ENCODE results near the gene ATXN1. TPM values are rescaled to one million over a fixed set of nuclear protein-coding genes. Genes with fewer than 3 reads are reported as not detected.
A peak's percentile ranks its signal among the peaks of the same experiment; 100 is the strongest.

ATXN1 gene
- total RNA-seq, 2 donors from 2014 or later: 121 to 135 TPM

DNA sequence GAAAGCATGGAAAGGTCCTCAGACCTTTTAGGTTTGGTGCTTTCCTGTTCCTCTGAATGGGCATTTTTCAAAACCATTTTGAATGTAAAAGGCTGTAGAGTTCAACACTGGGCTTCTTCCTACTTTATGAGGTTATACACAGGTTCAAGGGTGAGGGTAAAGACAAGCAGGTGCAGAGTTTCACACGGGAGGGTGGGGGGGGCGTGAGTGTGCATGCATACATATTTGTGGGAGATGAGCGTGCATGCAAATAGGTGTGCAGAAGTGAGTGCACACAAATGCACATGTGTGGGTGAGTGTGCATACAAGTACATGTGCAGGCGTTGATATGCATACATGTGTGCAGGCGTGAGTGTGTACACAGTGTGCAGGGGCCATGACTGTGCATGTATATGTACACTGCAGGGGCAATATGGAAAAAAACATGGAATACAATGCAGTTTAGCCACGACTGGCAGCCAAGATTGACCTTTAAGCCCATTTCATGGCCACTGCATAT lies 339.7 kb downstream of the ATXN1 start:
- Mint-ChIP-seq H3K27me3 (no peaks in the 10 kb centered on the region), H3K27ac (peak overlapping the region; percentile 98), H3K4me3 (peak overlapping the region; percentile 87), H3K4me1 (peaks cover 54% of the 10 kb centered on the region), H3K36me3 (ENCODE audit: low read depth) (no peaks in the 10 kb centered on the region)
- ATAC-seq (peak; percentile 17), DNase-seq (no peak)
- H3K9me3 ChIP-seq (ENCODE audit: control insufficient read depth, low read length, poor library complexity, severe bottlenecking): no peaks in the 10 kb centered on the region

DNA sequence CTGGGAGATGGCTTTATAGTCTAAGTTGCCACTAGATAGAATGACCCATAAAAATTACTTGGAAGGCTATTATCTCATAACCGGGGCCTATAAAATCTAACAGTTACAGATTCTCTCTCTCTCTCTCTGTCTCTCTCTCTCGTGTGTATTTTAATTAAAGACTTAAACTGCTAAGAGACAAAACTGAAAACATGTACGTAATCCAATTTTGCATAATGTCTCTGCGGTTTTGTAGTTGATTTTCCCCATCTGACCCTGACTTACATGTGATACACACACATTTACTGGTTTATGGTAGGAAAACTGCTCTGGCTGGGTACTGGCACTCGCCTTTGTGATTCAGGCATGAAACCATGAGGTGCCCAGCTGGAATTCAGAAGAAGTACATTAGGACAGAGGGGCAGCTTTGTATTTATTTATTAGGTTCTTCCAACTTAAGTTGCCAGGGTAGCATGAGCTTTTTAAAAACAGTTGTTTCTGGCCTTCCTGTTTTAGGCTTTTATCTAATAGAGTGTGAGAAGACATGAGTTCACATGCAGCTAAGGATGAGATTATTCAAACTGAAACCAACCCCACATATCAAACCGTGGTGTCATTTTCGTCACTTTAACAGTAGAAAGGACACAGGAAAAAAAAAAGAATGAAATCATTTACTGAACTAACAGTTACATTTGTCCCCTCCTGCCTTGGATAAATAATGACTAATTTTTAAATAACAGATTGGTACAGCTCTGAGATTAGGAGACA lies 340.4 kb downstream of the ATXN1 start:
- Mint-ChIP-seq H3K27ac (peak overlapping the region; percentile 98), H3K4me1 (peaks cover 55% of the 10 kb centered on the region), H3K36me3 (ENCODE audit: low read depth) (no peaks in the 10 kb centered on the region), H3K4me3 (peak overlapping the region; percentile 87), H3K27me3 (no peaks in the 10 kb centered on the region)
- no peaks in the 10 kb centered on the region for H3K9me3 ChIP-seq (ENCODE audit: control insufficient read depth, low read length, poor library complexity, severe bottlenecking)
- peak; percentile 84 for ATAC-seq
- peak in 2 of 3 donors; percentile 34 to 38 for DNase-seq

DNA sequence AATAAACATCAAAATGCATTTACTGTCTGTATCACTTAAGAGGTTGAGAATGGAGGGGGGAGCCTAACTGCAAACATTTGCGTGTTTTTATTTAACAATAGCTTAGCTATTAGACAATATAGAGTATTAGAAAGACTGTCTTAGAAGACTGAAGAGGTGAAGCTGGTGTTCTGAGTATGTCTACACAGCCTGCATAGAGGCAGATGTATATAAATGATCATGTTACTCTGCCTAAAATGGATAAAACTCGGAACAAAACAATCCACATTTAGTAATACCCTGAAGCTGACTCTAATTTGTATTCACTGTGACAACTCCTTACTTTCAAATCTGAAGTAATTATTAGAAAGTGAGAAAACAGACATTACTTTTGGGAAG lies 340.9 kb downstream of the ATXN1 start:
- H3K27ac Mint-ChIP-seq: peak overlapping the region; percentile 98
- DNase-seq: no peak
- no peaks in the 10 kb centered on the region for H3K9me3 ChIP-seq (ENCODE audit: control insufficient read depth, low read length, poor library complexity, severe bottlenecking)
- no peaks in the 10 kb centered on the region for H3K36me3 Mint-ChIP-seq (ENCODE audit: low read depth)
- H3K4me1 Mint-ChIP-seq: peaks cover 57% of the 10 kb centered on the region
- H3K27me3 Mint-ChIP-seq: no peaks in the 10 kb centered on the region
- peak; percentile 10 for ATAC-seq
- H3K4me3 Mint-ChIP-seq: peak overlapping the region; percentile 87

DNA sequence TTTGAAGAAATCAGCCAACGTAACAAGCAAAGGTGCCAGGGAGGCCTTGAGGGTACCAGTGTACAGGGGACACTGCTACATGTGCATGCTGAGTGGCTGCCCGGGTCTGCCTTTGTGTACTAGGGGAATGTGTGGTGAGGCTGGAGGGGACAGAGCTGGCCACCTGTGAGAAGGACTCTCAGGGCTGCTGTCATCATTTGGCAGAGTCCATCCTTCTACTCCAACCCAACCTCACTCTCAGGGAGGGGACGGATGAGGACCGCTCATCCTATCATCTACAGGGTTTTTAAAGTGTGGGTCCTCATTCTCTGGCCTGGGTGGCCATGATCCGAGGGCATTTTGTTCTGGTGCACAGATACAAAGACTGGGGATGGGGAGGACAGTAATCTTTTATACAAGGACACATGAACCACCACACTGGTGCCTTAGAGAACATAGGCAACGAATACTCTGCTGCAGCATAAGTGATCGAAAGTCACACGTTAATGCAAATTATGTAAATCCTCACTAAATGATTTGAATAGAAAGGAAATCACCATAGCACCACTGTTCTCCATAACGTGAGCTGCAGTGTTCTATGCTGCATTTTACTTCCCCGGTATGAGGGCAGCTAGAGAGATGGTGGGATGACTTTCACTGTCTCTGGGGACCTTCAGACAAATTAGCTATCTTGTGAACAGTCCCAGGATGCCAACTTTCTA lies 341.5 kb downstream of the ATXN1 start:
- Mint-ChIP-seq H3K4me3 (peak overlapping the region; percentile 87), H3K27ac (peak overlapping the region; percentile 98), H3K27me3 (no peaks in the 10 kb centered on the region), H3K4me1 (peaks cover 57% of the 10 kb centered on the region), H3K36me3 (ENCODE audit: low read depth) (no peaks in the 10 kb centered on the region)
- DNase-seq: no peak
- no peaks in the 10 kb centered on the region for H3K9me3 ChIP-seq (ENCODE audit: control insufficient read depth, low read length, poor library complexity, severe bottlenecking)
- ATAC-seq: peak; percentile 22

DNA sequence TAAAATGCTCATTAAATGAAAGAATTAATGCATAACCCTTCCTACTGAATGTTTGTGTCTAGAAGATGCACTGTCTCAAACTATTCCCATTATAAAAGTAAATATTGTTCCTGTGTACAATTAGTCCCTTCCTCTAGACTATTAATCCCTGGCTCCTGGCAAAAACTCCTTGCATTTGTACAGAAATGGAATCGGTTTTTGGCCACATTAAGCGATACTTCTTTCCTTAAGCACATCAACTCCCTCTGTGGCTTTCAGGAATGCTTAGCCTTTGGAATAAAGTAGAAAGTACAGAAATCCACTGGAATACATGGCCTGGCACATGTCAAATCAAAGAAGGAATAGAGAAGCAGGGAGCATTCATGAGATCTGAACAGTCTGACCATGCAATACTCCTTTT lies 343.1 kb downstream of the ATXN1 start:
- DNase-seq (no peak), ATAC-seq (no peak)
- Mint-ChIP-seq H3K36me3 (ENCODE audit: low read depth) (no peaks in the 10 kb centered on the region), H3K4me1 (peaks cover 61% of the 10 kb centered on the region), H3K27ac (no peak overlapping the region), H3K4me3 (no peak overlapping the region), H3K27me3 (no peaks in the 10 kb centered on the region)
- H3K9me3 ChIP-seq (ENCODE audit: control insufficient read depth, low read length, poor library complexity, severe bottlenecking): no peaks in the 10 kb centered on the region

DNA sequence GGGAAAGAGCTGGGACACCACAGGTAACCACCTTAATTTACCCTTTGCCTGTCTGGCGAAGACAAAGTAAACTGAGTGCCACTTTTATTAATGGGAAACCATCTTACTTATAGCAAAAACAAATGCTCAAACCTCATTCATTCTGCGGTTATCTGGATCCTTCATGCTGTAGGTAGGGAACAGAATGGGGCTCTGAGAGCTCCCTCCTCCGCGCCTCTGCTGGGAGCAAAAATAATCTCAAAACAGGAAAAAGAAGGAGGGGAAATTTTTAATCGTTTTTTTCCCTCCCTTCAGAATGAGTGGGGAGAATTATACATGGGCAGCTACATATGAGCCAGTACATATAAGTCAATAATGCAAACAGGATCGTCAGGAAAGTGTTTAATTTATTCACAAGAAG lies 345.6 kb downstream of the ATXN1 start:
- no peak overlapping the region for H3K4me3 Mint-ChIP-seq
- H3K4me1 Mint-ChIP-seq: peaks cover 50% of the 10 kb centered on the region
- H3K27me3 Mint-ChIP-seq: no peaks in the 10 kb centered on the region
- no peaks in the 10 kb centered on the region for H3K9me3 ChIP-seq (ENCODE audit: control insufficient read depth, low read length, poor library complexity, severe bottlenecking)
- H3K36me3 Mint-ChIP-seq (ENCODE audit: low read depth): no peaks in the 10 kb centered on the region
- ATAC-seq (no peak), DNase-seq (no peak)
- peak overlapping the region; percentile 93 for H3K27ac Mint-ChIP-seq

DNA sequence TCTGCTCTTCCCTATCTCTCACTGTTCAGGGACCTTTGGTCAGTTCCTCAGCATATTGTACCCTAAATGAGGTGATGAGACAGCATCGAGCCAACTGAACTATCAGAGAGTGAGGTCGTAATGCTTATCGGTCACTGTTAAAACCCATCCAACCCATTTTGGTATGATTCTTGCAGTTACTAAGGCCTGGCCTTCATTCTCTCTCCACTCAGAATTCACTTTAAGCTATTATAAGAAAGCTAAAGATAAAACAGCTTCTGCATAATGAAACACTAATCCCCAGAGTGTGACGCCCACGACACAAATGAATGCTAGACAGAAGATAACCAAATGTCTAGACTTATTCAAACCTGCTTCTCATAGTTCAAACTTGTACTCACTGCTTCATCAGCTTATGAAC lies 347.1 kb downstream of the ATXN1 start:
- peak; percentile 50 for ATAC-seq
- no peaks in the 10 kb centered on the region for H3K36me3 Mint-ChIP-seq (ENCODE audit: low read depth)
- H3K9me3 ChIP-seq (ENCODE audit: control insufficient read depth, low read length, poor library complexity, severe bottlenecking): no peaks in the 10 kb centered on the region
- DNase-seq: no peak
- peak overlapping the region; percentile 90 for H3K4me3 Mint-ChIP-seq
- H3K27ac Mint-ChIP-seq: peak overlapping the region; percentile 96
- H3K27me3 Mint-ChIP-seq: no peaks in the 10 kb centered on the region
- H3K4me1 Mint-ChIP-seq: peaks cover 43% of the 10 kb centered on the region

DNA sequence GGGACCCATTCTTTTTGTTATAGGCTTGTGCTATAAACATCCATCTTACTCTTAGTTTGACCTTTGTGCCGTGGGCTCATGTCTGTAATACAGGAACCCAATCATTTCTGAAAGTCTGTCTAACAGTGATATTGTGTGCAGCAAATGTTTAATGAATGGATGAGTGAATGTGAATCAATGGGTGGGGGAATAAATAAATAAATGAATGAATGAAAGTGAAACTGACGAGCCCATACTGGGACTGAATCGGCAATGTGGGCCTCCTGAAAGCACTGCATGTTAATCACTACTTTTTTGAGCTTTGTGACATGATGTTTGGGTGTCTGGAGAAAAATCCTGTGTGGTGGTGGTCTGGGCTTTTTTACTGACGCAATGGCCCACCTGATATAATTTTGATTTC lies 347.9 kb downstream of the ATXN1 start:
- DNase-seq (no peak), ATAC-seq (peak; percentile 69)
- Mint-ChIP-seq H3K36me3 (ENCODE audit: low read depth) (no peaks in the 10 kb centered on the region), H3K4me3 (peak overlapping the region; percentile 90), H3K4me1 (peaks cover 41% of the 10 kb centered on the region), H3K27ac (peak overlapping the region; percentile 96), H3K27me3 (no peaks in the 10 kb centered on the region)
- no peaks in the 10 kb centered on the region for H3K9me3 ChIP-seq (ENCODE audit: control insufficient read depth, low read length, poor library complexity, severe bottlenecking)

DNA sequence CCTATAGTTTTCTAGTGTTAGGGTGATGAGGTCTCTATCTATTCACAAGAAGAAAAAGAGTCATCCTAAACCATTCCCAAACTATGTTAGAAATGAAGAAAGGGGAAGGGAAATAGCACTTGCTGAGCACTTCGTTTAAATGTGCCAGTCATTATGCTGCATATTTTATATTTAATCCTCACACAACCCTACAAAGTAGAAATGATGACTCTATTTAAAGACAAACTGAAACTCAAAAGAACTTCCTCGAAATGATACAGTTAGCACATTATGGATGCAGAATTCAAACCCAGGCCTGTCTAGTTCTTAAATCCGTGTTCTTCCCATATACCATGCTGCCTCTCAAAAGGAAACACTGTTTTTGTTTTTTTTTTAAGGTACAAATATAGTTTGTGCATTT lies 348.3 kb downstream of the ATXN1 start:
- H3K27ac Mint-ChIP-seq: peak overlapping the region; percentile 96
- no peaks in the 10 kb centered on the region for H3K27me3 Mint-ChIP-seq
- H3K9me3 ChIP-seq (ENCODE audit: control insufficient read depth, low read length, poor library complexity, severe bottlenecking): no peaks in the 10 kb centered on the region
- H3K36me3 Mint-ChIP-seq (ENCODE audit: low read depth): no peaks in the 10 kb centered on the region
- peaks cover 42% of the 10 kb centered on the region for H3K4me1 Mint-ChIP-seq
- ATAC-seq: no peak
- DNase-seq: no peak
- peak overlapping the region; percentile 90 for H3K4me3 Mint-ChIP-seq

DNA sequence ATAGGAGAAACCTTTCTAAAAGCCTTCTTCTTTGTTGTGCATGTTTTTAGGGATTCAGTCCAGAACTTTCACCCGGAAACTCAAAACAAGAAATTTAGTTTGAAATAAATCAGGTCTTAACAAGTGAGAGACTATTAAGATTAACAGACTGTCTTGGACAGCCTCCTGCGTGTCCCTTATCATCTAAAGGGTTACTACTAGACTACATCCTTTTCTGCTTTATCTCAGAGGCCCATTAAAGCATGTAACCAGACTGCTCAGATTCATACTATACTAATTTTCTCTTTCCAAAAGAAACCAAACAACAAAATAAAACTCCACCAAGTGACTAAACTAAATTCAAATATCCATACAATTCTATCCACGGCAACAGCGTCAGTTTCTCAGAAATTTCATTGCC lies 349.1 kb downstream of the ATXN1 start:
- DNase-seq (no peak), ATAC-seq (no peak)
- peak overlapping the region; percentile 96 for H3K27ac Mint-ChIP-seq
- H3K36me3 Mint-ChIP-seq (ENCODE audit: low read depth): no peaks in the 10 kb centered on the region
- no peaks in the 10 kb centered on the region for H3K27me3 Mint-ChIP-seq
- H3K4me1 Mint-ChIP-seq: peaks cover 44% of the 10 kb centered on the region
- peak overlapping the region; percentile 72 for H3K4me3 Mint-ChIP-seq
- no peaks in the 10 kb centered on the region for H3K9me3 ChIP-seq (ENCODE audit: control insufficient read depth, low read length, poor library complexity, severe bottlenecking)

DNA sequence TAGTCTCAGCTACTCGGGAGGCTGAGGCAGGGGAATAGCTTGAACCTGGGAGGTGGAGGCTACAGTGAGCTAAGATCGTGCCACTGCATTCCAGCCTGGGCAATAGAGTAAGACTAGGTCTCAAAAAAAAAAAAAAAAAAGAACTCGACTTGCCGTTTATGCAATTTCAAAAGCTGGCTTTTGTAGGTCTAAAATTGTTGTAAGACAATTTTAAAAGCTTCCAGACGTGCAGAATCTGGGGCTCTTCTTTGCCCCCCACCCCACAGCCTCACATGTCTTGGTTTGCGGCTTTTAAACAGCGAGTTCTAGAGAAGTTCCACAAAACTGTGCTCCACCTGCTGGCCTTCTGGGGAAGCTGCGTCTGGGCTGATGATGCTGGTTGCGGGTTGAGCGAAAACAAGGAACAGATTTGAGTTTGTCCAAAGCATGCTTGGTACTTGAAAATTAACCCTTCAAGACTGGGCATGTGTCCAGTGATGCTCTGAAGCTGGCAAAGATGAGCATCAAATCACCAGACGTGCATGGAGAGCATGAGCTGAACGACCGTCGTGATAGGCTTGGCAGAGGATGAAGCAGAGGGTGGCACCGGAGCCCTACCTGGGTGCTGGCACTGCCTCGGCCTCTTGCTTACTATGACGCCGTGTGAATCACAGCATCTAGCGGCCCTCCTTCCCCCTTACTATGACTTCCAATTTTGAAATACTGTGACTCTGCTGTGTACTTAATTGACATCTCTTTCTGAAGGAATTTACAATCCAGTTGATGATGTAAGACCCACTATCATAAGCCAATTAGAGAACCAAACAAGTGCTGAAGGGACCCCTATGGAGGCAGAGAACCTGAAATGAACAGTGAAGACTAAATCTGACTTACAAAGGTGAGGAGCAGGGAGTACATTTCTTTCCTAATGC lies 351.5 kb downstream of the ATXN1 start:
- DNase-seq (peak in 2 of 3 donors; percentile 35 to 46), ATAC-seq (peak; percentile 67)
- no peaks in the 10 kb centered on the region for H3K27me3 Mint-ChIP-seq
- H3K4me1 Mint-ChIP-seq: peaks cover 49% of the 10 kb centered on the region
- H3K4me3 Mint-ChIP-seq: peak overlapping the region; percentile 81
- no peaks in the 10 kb centered on the region for H3K9me3 ChIP-seq (ENCODE audit: control insufficient read depth, low read length, poor library complexity, severe bottlenecking)
- no peaks in the 10 kb centered on the region for H3K36me3 Mint-ChIP-seq (ENCODE audit: low read depth)
- H3K27ac Mint-ChIP-seq: peak overlapping the region; percentile 96

DNA sequence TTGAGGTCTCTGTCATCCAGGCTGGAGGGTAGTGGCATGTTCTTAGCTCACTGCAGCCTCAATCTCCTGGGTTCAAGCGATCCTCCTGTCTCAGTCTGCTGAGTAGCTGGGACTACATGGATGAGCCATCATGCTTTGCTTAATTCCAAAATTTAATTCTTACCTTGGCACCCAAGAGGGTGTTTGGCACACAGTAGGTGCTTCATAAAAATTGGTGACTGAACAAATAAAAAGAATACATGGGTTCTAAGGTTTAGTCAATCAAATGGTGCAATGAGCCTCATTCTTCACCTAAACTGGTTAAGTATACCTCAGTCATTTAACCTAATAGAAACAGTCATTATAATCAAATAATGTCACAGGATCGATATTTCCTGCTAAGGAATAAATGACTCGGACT lies 352.5 kb downstream of the ATXN1 start:
- DNase-seq (no peak), ATAC-seq (no peak)
- H3K27ac Mint-ChIP-seq: no peak overlapping the region
- H3K4me3 Mint-ChIP-seq: no peak overlapping the region
- no peaks in the 10 kb centered on the region for H3K27me3 Mint-ChIP-seq
- peaks cover 48% of the 10 kb centered on the region for H3K4me1 Mint-ChIP-seq
- H3K9me3 ChIP-seq (ENCODE audit: control insufficient read depth, low read length, poor library complexity, severe bottlenecking): no peaks in the 10 kb centered on the region
- H3K36me3 Mint-ChIP-seq (ENCODE audit: low read depth): peaks cover 1% of the 10 kb centered on the region

DNA sequence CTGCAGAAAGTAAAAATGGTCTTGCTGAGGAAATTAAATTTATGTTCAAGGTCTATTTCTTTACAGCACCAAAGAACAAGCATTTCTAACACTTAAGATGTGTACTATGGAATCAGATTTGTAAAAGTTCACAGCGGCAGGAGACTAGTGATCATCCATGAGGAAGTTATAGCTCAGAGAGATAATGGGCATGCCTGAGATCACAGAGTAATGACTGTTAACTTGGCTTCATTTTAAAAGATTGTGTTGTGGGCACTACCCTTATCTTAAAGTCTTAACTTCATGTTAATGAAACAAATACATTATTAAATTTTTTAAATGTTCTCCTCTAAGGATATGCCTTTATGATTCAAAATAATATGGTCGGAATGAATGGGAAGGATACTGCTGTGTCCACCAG lies 354.3 kb downstream of the ATXN1 start:
- ATAC-seq (no peak), DNase-seq (no peak)
- peak overlapping the region; percentile 69 for H3K27ac Mint-ChIP-seq
- H3K27me3 Mint-ChIP-seq: no peaks in the 10 kb centered on the region
- H3K36me3 Mint-ChIP-seq (ENCODE audit: low read depth): peaks cover 8% of the 10 kb centered on the region
- no peak overlapping the region for H3K4me3 Mint-ChIP-seq
- H3K9me3 ChIP-seq (ENCODE audit: control insufficient read depth, low read length, poor library complexity, severe bottlenecking): no peaks in the 10 kb centered on the region
- H3K4me1 Mint-ChIP-seq: peaks cover 38% of the 10 kb centered on the region
